Sigmoid colon (tissue), 4 donors: ENCODE results near the gene GNPNAT1.

Experiments used
- CTCF ChIP-seq, 4 experiments: fragments of 450-650 bp in 3 of 4; fragments of 200-600 bp in 1 of 4; IDR thresholded peaks; one replicate each; pipeline ENCODE4 v1.5.1; 2016 to 2019; ENCODE audit warnings: antibody characterized with exemption in 4 of 4, mild to moderate bottlenecking in 3 of 4, moderate library complexity in 2 of 4
- EP300 ChIP-seq, 4 donors: sonication (generic); formaldehyde crosslinking; IDR thresholded peaks; one replicate each; pipeline ENCODE4 v1.6.1; 2017; ENCODE audit warnings: antibody characterized with exemption in 4 of 4
- POLR2A ChIP-seq, 2 donors: fragments of 450-650 bp; IDR thresholded peaks; one replicate each; pipeline ENCODE4 v1.6.1; 2016; ENCODE audit warnings: antibody characterized with exemption in 2 of 2, mild to moderate bottlenecking in 2 of 2, moderate library complexity in 2 of 2
- POLR2AphosphoS5 ChIP-seq, 4 donors: sonication (generic); formaldehyde crosslinking; IDR thresholded peaks; one replicate each; pipeline ENCODE4 v1.6.1; 2017; ENCODE audit warnings: antibody characterized with exemption in 4 of 4

- TF ChIP-seq CTCF (IDR thresholded peaks at IDR 0.05): no peak
- no peak for TF ChIP-seq POLR2A (IDR thresholded peaks at IDR 0.05)
- no peak for TF ChIP-seq POLR2AphosphoS5 (IDR thresholded peaks at IDR 0.05)
- TF ChIP-seq EP300 (IDR thresholded peaks at IDR 0.05): no peak
Observed at GRCh38 chr14:52780893-52781292, 10.5 kb downstream of the GNPNAT1 start.
